Fibroblast of villous mesenchyme (primary cell): Measurements from ENCODE around the gene VWA5B1. TPM values are rescaled to one million over a fixed set of nuclear protein-coding genes. Genes with fewer than 3 reads are reported as not detected.

Experiments
- DNase-seq: peaks from one replicate; pipeline ENCODE4 v3.0.0-alpha.2; 2010; ENCODE audit warnings: low read depth
- H3K4me3 ChIP-seq: 2 replicates; pipeline ENCODE4 v1.5.1; 2011; ENCODE audit warnings: low read depth, mild to moderate bottlenecking, low read length
- total RNA-seq: library from RNA; depleted of rRNA; stranded (reverse); fragments of >200 nt; gene quantifications from 2 replicates; pipeline ENCODE4 v1.2.3, GENCODE V29; 2012
- TF ChIP-seq, protein P1 (sequence below): IDR thresholded peaks from 2 replicates; pipeline ENCODE4 v1.5.1; 2012; ENCODE audit warnings: low read depth, mild to moderate bottlenecking, low read length; ENCODE audit not compliant: insufficient read depth

VWA5B1 gene
- total RNA-seq, 1 donor, result not detected

- no peak overlapping the region for H3K4me3 ChIP-seq
- TF ChIP-seq, protein P1, sequence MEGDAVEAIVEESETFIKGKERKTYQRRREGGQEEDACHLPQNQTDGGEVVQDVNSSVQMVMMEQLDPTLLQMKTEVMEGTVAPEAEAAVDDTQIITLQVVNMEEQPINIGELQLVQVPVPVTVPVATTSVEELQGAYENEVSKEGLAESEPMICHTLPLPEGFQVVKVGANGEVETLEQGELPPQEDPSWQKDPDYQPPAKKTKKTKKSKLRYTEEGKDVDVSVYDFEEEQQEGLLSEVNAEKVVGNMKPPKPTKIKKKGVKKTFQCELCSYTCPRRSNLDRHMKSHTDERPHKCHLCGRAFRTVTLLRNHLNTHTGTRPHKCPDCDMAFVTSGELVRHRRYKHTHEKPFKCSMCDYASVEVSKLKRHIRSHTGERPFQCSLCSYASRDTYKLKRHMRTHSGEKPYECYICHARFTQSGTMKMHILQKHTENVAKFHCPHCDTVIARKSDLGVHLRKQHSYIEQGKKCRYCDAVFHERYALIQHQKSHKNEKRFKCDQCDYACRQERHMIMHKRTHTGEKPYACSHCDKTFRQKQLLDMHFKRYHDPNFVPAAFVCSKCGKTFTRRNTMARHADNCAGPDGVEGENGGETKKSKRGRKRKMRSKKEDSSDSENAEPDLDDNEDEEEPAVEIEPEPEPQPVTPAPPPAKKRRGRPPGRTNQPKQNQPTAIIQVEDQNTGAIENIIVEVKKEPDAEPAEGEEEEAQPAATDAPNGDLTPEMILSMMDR, result no peak
- peak; percentile 7 for DNase-seq
Measured at GRCh38 chr1:20371411-20371810, 80.7 kb downstream of the VWA5B1 start.

- no peak for DNase-seq
- TF ChIP-seq, protein P1, result no peak
- H3K4me3 ChIP-seq, result no peak overlapping the region
Measured at GRCh38 chr1:20371883-20372282, 81.2 kb downstream of the VWA5B1 start.

DNA sequence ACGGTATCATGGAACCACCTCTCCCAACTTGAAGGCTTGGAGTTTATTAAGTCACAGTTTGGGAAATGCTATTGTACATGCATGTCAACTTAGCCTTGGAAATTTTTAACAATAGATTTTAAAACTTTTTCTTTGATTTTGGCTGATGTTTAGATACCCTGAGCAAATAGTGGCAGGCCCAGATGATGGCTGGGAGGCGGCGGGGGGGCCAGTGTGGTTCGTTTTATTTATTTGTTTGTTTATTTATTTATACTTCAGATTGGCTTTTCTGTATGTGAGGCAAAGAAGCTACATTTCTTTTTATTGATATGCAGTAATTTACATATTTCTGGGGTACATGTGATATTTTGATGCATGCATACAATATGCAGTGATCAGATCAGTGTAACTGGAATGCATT, 82.0 kb downstream of the VWA5B1 start:
- DNase-seq, result no peak
- TF ChIP-seq, protein P1, result no peak
- H3K4me3 ChIP-seq, result no peak overlapping the region

- TF ChIP-seq, protein P1, result no peak
- no peak overlapping the region for H3K4me3 ChIP-seq
- DNase-seq, result no peak
Measured at GRCh38 chr1:20373286-20373685, 82.6 kb downstream of the VWA5B1 start.

DNA sequence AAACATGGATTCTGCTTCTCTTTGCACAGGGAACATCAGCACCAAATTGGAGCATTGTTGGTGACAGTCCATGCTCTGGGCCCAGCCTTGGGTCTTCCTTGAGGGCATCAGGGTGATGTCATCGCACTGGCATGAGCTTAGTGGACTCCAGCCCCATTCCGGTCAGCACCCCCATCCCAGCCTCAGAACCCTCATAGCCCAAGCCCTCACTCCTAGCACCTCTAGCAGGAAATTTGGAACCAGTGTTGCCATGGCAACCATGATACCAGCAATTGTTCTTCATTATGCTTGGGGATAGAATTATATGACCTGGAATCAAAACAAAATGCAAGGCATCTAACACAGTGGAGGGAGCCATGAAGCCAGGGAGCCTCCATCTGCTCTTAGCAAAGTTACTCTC, 83.1 kb downstream of the VWA5B1 start:
- no peak for DNase-seq
- no peak overlapping the region for H3K4me3 ChIP-seq
- TF ChIP-seq, protein P1, result no peak

DNA sequence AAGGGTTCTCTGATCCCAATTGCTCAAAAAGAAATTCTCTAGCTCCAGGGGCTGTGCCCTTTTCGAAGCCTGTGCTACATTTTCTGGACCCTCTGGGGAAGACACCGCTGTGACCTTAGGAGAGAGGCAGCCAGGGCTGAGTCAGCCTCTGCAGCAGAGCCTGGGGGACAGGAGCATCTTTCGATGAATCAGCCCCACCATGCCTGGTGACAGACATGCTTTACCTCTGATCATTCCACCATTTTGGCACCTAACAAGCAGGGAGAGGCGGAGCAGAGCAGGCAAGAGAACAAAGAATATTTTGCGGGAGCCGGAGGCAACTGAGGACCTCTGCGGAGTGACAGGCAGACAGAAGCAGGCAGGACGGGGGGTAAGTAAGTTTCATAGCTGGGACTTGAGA, 84.9 kb downstream of the VWA5B1 start:
- H3K4me3 ChIP-seq, result no peak overlapping the region
- no peak for DNase-seq
- TF ChIP-seq, protein P1, result no peak

DNA sequence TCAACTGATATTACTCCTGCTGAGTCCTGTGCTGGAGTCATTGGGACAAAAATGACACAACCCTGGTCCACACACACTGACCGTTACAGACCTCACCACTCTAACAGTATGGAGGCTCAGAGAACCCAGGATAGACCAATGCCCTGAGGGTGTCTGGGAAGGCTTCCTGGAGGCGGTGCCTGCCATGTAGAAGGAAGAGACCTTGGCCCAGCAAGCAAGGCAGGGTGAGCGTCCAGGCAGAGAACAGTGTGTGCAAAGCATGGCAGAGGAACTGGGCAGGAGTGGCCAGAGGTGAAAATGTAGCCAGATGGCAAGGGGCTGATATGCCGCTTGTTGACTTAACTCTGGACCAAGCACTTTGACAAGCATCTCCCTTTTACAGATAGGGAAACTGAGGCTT, 85.5 kb downstream of the VWA5B1 start:
- TF ChIP-seq, protein P1, result no peak
- no peak overlapping the region for H3K4me3 ChIP-seq
- DNase-seq, result no peak
